ENCODE results near the gene SPDYC. TPM values are rescaled to one million over a fixed set of nuclear protein-coding genes. Genes with fewer than 3 reads are reported as not detected.
A peak's percentile ranks its signal among the peaks of the same experiment; 100 is the strongest.

SPDYC gene
- total and polyA plus RNA-seq, 9 of the 15 experiments (the other 6 are each of a cell fraction or from before 2014, with no cell fraction given), result 4.4 to 18.8 (median 9.2) TPM

GRCh38 chr11:65181569-65182257, 11.7 kb downstream of the SPDYC start, which contains the start of gene CAPN1 (continued):
- TF ChIP-seq ZBTB43 (CRISPR knock-in tag; IDR thresholded peaks at IDR 0.05), result no peak
- TF ChIP-seq SIN3B (IDR thresholded peaks at IDR 0.05; ENCODE audit: low read depth), result no peak
- TF ChIP-seq KLF10 (CRISPR knock-in tag; IDR thresholded peaks at IDR 0.05), result no peak
- TF ChIP-seq NONO (IDR thresholded peaks at IDR 0.05; ENCODE audit: low read depth in 2 of 2, low read length in 1 of 2), result no peak
- no peak for TF ChIP-seq KHSRP (IDR thresholded peaks at IDR 0.05)
- TF ChIP-seq NR2F6 (CRISPR knock-in tag; IDR thresholded peaks at IDR 0.05), result no peak
- TF ChIP-seq ZNF124 (CRISPR knock-in tag; IDR thresholded peaks at IDR 0.05), result no peak
- no peak for TF ChIP-seq SIRT6 (IDR thresholded peaks at IDR 0.05; ENCODE audit: low read depth, low read length)
- TF ChIP-seq AFF1 (IDR thresholded peaks at IDR 0.05; ENCODE audit: low read depth in 1 of 2, partially characterized antibody in 2 of 2), result no peak
- TF ChIP-seq NFRKB (IDR thresholded peaks at IDR 0.05; ENCODE audit: low read depth), result no peak
- TF ChIP-seq NR0B1 (IDR thresholded peaks at IDR 0.05; ENCODE audit: partially characterized antibody), result no peak
- no peak for TF ChIP-seq MTA1 (IDR thresholded peaks at IDR 0.05; ENCODE audit: borderline replicate concordance)
- TF ChIP-seq HDGF (IDR thresholded peaks at IDR 0.05), result no peak
- no peak for TF ChIP-seq CUX1 (CRISPR knock-in tag; IDR thresholded peaks at IDR 0.05)
- 0 out of 2 replicates have a peak, but pooled peaks have one; percentile 38 for TF ChIP-seq CBFA2T2 (conservative IDR thresholded peaks at IDR 0.05)
- TF ChIP-seq SREBF1 (IDR thresholded peaks at IDR 0.05; ENCODE audit: borderline replicate concordance, low read depth, low read length), result no peak
- no peak for TF ChIP-seq ATF7 (IDR thresholded peaks at IDR 0.05)
- TF ChIP-seq TRIM28 (IDR thresholded peaks at IDR 0.05), result no peak
